Stimulated activated CD8-positive, alpha-beta memory T cell treated with anti-CD3 and anti-CD28 coated beads, Interleukin-7, amount 100 ng/mL, for 24 hours (primary cell): ENCODE data around the gene PDE4B.
"Not testable (repeated sequence)": the region's sequence is repeated elsewhere in the genome, so short reads cannot be mapped to it uniquely, and the experiment has no call there.

Source experiments
- DNase-seq: peaks from one replicate; pipeline ENCODE4 v3.0.0-alpha.2; 2020; ENCODE audit warnings: low read depth

PDE4B gene

DNA sequence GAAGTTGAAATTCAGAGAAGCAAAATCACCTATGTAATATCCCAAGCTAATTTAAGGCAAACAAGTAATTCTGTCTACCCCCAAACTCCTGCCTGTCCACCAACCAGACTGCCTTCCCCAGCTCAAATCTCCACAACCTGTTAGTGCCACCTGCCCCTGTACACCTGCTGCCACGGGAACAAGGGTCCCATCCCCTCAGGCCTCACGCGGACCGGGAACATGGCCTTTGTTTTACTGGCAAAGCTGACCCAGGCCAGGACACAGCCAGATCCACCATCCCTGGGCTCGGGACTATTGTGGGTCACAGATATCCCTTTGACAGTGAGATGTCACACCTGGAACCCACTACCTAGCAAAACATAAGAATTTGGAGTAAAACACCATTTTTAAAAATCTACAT is 601.9 kb downstream of the PDE4B start:
- DNase-seq = no peak

DNA sequence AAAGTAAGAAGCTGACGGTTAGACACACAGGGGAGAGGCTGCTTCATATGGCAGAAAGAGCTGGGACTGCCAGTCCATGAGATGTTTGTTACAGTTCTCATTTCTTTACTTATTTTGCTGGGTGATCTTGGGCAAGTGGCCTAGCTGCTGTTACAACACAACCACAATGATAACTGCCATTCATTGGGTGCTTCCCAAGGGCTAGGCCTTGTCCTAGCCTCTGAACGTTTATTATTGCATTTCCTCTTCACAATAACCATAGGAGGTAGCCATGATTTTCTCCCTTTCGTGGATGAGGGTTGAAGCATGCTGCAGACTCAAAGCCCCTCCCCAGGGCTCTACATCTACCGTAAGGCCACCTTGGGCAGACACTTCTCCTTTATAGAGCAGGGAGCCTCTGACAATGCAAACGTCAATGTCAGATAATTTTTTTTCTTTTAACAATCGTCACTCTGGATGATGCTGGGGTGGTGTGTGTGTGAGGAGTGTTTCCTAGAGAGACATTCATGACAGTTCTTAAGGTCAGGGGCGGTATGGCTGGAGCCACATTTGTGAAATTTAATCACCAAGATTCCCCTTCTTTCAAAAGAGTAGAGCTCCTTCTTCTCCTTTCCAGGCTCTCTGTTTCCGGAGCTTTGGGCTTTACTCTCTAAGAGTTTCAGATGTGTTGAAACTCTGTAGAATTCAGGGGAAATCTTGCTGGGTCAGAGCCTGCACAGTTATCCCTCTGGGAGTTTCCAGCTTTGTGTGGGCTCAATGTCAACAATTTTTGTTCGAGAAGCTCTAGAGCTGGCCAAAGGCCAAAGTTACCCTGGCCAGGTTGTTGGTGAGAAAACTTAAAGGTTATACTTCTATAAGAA is 602.7 kb downstream of the PDE4B start:
- DNase-seq = no peak

DNA sequence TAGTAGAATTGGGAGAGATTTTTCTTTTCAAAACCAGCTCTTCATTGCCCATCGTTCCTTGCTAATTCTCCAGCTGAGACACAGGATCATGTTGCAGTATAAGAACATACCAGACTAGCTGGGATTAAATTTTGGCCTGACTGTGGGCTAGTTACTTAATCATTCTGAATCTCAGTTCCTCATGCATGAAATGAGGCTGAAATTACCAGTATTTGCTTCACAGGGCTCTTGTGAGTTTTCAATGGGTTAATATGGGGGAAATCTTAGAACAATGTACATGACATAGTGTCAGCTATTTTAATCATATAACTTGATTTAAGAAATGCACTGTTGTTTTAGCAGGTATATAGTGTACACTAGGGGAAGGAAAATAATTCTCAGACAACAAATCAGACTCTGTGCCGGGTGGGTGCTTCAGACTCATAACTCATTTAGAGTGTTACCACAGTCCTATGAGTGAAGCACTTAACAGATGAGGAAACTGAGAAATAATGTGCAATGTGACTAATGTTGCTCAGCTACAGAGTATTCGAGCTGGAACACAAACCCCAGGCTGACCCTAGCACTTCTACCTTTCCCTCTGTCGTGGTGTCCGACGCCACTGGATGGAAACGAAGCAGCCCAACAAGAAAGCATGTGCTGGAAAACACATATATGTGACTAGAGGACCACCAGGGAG is 603.7 kb downstream of the PDE4B start:
- no peak for DNase-seq

- DNase-seq = no peak
Measured at GRCh38 chr1:66397192-66397591, 604.5 kb downstream of the PDE4B start.

DNA sequence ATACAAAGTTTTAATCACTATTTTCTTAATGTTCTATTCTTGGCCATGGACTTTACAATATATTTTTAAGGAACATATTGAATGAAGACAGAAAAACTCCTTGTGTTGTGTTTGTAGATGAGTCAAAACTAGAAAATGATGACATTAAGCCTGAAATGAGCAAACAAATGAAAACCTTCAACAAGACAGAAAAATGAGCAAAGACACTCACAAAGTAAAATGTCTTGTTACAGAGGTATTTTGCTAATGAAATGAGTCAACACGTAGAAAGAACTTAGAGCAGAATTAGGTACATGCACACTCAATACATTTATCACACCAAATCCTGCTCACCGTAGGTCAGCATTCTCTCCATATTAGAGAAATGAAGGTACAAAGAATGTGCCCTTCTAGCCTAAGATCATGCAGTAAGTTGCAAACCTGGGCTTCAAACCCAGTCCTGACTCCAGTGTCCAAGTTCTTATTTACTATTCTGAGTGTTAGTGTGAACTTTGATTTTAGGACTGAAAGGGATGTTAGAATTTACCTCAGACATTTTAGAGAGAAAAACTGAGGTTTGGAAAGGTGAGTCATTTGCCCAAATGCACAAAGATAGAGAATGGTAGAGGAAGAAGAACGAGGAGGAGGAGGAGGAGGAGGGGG is 607.3 kb downstream of the PDE4B start:
- DNase-seq = no peak

- no peak for DNase-seq
Measured at GRCh38 chr1:66400660-66401059, 608.0 kb downstream of the PDE4B start.

- DNase-seq = no peak
Measured at GRCh38 chr1:66401244-66401643, 608.5 kb downstream of the PDE4B start.

DNA sequence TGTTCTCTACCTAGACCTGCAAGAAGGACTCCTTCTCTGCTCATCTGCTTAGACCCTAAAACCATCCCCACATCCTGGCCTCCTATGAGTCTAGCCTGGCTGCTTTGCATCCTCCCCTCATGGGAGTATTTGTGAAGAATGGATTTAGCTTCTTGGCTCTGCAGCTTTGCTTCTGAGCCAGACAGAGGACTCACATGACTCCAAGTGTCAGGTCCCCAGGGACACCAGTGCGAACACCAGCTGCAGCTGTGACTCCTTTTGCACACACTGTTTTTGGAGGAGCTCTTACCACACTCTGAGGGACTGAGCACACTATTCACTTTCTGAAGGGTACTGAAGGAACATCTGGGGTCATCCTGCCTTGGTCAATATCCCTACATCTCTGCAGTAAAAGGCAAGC is 609.5 kb downstream of the PDE4B start:
- DNase-seq = no peak

DNA sequence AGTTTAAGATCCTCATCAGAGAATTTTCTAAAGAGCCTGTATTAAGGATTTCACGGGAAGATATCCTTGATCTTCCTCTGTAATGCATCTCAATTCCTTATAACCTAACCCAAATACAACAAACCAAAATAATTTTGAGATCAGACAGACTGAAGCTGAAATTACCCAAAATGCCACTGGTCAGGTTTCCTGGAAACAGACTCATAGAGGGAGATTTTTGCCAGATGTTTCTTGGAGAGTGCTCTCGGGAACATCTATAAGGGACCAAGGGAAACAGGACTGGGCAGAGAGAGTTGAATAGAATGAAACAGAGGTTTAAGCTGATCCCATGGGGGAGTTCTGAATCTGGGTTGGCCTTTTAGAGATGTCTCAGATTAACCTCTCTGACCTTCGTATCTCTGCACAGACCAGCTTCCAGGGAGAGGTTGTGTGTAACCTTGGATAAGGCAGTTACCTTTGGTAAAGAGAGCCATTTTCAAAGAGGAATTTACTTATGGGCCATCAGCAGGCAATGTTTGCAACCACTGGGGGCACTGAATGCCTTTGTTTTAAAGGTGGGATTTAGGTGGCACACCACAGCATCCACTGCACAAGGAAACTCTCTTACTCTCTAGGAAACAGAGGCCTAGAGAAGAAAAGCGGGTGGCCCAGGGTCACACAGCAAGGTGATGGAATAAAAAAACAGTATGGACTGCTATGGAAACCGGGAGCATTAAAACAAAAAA is 610.5 kb downstream of the PDE4B start:
- no peak for DNase-seq

DNA sequence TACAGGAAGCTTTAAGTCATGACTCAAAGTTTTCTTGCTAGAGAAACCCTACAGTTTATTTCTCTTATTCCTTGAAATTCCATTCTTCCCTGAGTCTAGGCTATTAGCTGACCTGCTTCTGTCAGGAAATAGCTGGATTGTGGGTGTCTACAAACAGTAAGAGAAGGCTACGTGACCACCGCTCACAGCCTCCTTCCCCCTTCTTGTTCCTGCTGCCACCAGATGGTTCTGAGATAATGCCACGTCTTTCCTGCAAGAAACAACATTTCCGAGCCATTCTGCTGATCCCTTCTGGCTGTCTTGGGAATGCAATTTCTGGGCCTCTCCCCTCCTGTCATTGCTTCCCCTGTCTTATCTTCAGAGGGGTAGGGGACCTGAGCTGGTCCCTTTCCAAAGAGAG is 612.4 kb downstream of the PDE4B start:
- DNase-seq = no peak

DNA sequence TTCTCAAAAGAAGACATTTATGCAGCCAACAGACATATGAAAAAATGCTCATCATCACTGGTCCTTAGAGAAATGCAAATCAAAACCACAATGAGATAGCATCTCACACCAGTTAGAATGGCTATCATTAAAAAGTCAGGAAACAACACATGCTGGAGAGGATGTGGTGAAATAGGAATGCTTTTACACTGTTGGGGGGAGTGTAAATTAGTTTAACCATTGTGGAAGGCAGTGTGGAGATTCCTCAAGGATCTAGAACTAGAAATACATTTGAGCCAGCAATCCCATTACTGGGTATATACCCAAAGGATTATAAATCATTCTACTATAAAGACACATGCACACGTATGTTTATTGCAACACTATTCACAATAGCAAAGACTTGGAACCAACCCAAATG is 618.8 kb downstream of the PDE4B start:
- not testable (repeated sequence) for DNase-seq

GRCh38 chr1:66412704-66413103 is 620.0 kb downstream of the PDE4B start:
- no peak for DNase-seq

- no peak for DNase-seq
Measured at GRCh38 chr1:66413136-66413837, 620.6 kb downstream of the PDE4B start.

- no peak for DNase-seq
Measured at GRCh38 chr1:66413838-66414175, 621.1 kb downstream of the PDE4B start.

GRCh38 chr1:66415281-66415680 is 622.6 kb downstream of the PDE4B start:
- DNase-seq = no peak

DNA sequence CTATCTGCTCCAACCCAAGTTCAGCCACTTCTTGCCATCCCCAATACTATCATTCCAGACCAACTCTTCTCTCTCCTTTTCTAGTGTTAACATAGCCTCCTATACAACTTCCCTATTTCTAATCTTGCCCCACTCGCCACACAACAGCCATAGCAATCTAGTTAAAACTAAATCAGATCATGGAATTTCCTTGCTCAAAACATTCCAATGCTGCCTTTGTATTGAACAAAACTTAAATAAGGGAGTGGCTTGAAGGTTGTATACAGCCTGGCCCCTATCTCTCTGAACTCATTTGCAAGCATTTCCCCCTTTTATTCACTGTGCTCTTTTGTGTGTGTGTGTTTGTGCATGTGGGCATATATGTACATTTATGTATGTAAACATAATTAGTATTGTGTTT is 623.2 kb downstream of the PDE4B start:
- no peak for DNase-seq

DNA sequence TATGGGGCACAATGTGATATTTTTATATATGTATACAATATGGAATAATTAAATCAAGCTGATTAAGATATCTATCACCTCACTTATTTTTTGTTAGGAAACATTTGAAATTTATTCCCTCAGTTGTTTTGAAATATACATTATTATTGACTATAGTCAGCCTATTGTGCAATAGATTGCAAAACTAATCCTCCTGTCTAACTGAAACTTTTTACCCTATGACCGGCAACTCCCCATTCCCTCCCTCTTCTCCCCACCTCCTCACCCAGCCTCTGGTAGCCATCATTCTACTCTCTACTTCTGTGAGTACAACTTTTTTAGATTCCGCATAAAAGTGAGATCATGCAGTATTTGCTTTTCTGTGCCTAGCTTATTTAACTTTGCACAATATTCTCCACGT is 623.6 kb downstream of the PDE4B start:
- no peak for DNase-seq

DNA sequence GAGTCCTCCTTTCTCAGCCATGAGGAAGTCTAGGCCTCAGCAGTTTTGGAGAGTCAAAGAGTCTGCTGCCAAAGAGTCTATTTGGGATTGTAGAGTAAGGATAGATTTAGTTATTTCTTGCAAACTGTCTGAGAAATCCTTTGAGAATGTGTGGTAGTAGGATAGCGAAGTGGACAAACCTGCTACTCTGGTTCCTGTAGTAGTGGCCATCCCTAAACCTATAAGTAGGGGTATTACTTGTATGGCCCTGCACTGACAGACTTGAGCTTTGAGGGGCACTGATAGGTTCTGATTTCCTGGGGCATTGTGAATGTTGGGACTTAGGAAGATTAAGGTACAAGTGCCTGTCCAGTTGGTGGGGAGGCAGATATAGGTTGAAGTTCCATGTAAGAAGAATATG is 625.3 kb downstream of the PDE4B start:
- DNase-seq = no peak

GRCh38 chr1:66420171-66420570 is 627.5 kb downstream of the PDE4B start:
- DNase-seq = not testable (repeated sequence)

GRCh38 chr1:66420906-66421305 is 628.2 kb downstream of the PDE4B start:
- not testable (repeated sequence) for DNase-seq

DNA sequence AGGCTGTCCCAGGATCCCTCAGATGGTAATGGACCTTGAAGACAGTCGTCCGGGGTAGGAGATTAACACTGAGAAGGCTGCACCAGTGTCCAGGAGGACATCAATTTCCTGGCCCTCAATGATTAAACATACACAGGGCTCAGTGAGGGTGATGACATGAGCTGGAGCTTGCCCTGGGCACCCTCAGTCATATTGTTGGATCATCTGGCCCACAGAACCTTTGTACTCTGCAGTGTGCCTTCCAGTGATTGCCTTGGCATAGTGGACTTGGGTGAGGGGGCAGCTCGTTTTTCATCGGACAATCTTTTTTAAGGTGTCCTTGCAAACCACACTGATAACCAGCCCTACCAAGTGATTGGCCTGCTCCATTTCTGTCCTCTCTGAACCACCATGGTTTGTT is 630.1 kb downstream of the PDE4B start:
- no peak for DNase-seq
